Measurements from ENCODE around the gene TSC22D2.

DNA sequence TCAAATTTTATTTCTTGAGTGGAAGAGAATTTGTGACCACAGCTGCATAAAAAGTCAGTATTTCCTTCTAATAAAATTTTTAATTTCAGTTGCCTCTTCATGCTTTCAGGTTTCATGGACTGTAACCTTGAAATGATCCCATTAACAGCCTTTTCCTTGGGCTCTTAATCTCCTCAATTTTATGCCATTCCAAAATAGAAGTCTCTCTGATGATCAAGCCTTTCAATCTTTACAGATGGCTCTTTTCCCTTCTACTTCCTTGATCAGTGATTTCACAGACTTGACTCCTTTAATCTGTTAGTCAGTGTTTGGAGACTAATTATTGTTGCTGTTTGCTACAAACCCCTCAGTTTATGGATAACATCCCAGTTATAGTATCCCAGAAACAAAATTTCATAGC, 11.9 kb downstream of the TSC22D2 start:
- TF ChIP-seq, protein P1, sequence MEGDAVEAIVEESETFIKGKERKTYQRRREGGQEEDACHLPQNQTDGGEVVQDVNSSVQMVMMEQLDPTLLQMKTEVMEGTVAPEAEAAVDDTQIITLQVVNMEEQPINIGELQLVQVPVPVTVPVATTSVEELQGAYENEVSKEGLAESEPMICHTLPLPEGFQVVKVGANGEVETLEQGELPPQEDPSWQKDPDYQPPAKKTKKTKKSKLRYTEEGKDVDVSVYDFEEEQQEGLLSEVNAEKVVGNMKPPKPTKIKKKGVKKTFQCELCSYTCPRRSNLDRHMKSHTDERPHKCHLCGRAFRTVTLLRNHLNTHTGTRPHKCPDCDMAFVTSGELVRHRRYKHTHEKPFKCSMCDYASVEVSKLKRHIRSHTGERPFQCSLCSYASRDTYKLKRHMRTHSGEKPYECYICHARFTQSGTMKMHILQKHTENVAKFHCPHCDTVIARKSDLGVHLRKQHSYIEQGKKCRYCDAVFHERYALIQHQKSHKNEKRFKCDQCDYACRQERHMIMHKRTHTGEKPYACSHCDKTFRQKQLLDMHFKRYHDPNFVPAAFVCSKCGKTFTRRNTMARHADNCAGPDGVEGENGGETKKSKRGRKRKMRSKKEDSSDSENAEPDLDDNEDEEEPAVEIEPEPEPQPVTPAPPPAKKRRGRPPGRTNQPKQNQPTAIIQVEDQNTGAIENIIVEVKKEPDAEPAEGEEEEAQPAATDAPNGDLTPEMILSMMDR (IDR thresholded peaks at IDR 0.05; ENCODE audit: poor library complexity) = no peak
- no peak for TF ChIP-seq EZH2 (IDR thresholded peaks at IDR 0.05; ENCODE audit: borderline replicate concordance)
- no peak for TF ChIP-seq EZH2phosphoT487 (IDR thresholded peaks at IDR 0.05; ENCODE audit: low read depth, severe bottlenecking, unreplicated experiment)
